Naive thymus-derived CD4-positive, alpha-beta T cell (primary cell): ENCODE results near the gene DKC1. TPM values are rescaled to one million over a fixed set of nuclear protein-coding genes. Genes with fewer than 3 reads are reported as not detected.
"Not testable (repeated sequence)": the region's sequence is repeated elsewhere in the genome, so short reads cannot be mapped to it uniquely, and the experiment has no call there.

Experiments used
- ATAC-seq: fragments of 150-1000 bp; cut with Tn5 transposase; 2 replicates; pipeline ENCODE4 v1.10.0; 2021; ENCODE audit warnings: mild to moderate bottlenecking, moderate library complexity
- CTCF ChIA-PET: fragments of 350-600 bp; sonication (Branson Sonifier 250); formaldehyde crosslinking; loops from one replicate; lab custom pipeline; 2021; ENCODE audit warnings: antibody characterized with exemption; lab: Charles Lee
- POLR2A ChIA-PET: fragments of 350-600 bp; sonication (Branson Sonifier 250); formaldehyde crosslinking; loops from one replicate; lab custom pipeline; 2021; ENCODE audit warnings: antibody characterized with exemption, inconsistent platforms; lab: Charles Lee
- DNase-seq, 9 donors: peaks; one replicate each; pipeline versions ENCODE4 v3.0.0 to v3.0.0-alpha.2; 2020 to 2022; ENCODE audit warnings: mixed read lengths in 1 of 9
- H3K27ac ChIP-seq: one replicate; pipeline ENCODE4 v1.7.0; 2013; ENCODE audit warnings: mild to moderate bottlenecking, low read depth, low read length, moderate library complexity
- H3K27me3 ChIP-seq, 2 donors: one replicate each; pipeline ENCODE4 v1.7.0; 2013; ENCODE audit warnings: low read length in 2 of 2, mild to moderate bottlenecking in 2 of 2, moderate library complexity in 2 of 2; ENCODE audit not compliant: control insufficient read depth in 2 of 2, insufficient read depth in 2 of 2
- H3K36me3 ChIP-seq, 3 experiments: 1 replicate in 2 of 3; 2 replicates in 1 of 3; pipeline ENCODE4 v1.7.0; 2013; ENCODE audit warnings: low read length in 3 of 3, mild to moderate bottlenecking in 3 of 3, moderate library complexity in 1 of 3; ENCODE audit not compliant: insufficient read depth in 3 of 3, control insufficient read depth in 2 of 3
- H3K4me1 ChIP-seq, 2 donors: one replicate each; pipeline ENCODE4 v1.7.0; 2013; ENCODE audit warnings: low read length in 2 of 2, mild to moderate bottlenecking in 2 of 2, moderate library complexity in 1 of 2; ENCODE audit not compliant: control insufficient read depth in 2 of 2, insufficient read depth in 2 of 2
- H3K4me3 ChIP-seq: 2 replicates; pipeline ENCODE4 v1.7.0; 2013; ENCODE audit warnings: mild to moderate bottlenecking, low read length
- H3K9me3 ChIP-seq, 3 experiments: 1 replicate in 2 of 3; 2 replicates in 1 of 3; pipeline ENCODE4 v1.7.0; 2013; ENCODE audit warnings: low read length in 3 of 3; ENCODE audit not compliant: control insufficient read depth in 2 of 3
- H3K27ac Mint-ChIP-seq, 9 donors: one replicate each; pipeline ENCODE4 v1.8.0; 2020 to 2022; ENCODE audit warnings: mixed read lengths in 9 of 9, mild to moderate bottlenecking in 8 of 9, moderate library complexity in 5 of 9, inconsistent platforms in 2 of 9
- H3K27me3 Mint-ChIP-seq, 5 donors: one replicate each; pipeline ENCODE4 v1.8.0; 2021 to 2022; ENCODE audit warnings: mixed read lengths in 5 of 5, mild to moderate bottlenecking in 1 of 5
- H3K36me3 Mint-ChIP-seq, 5 donors: one replicate each; pipeline ENCODE4 v1.8.0; 2020 to 2022; ENCODE audit warnings: mixed read lengths in 5 of 5, mild to moderate bottlenecking in 3 of 5, inconsistent platforms in 1 of 5
- H3K4me1 Mint-ChIP-seq, 7 donors: one replicate each; pipeline ENCODE4 v1.8.0; 2020 to 2022; ENCODE audit warnings: mixed read lengths in 7 of 7, mild to moderate bottlenecking in 3 of 7, inconsistent platforms in 1 of 7
- H3K4me3 Mint-ChIP-seq, 10 donors: one replicate each; pipeline ENCODE4 v1.8.0; 2020 to 2022; ENCODE audit warnings: mild to moderate bottlenecking in 10 of 10, mixed read lengths in 10 of 10, moderate library complexity in 6 of 10, inconsistent platforms in 2 of 10
- H3K9me3 Mint-ChIP-seq, 11 donors: one replicate each; pipeline ENCODE4 v1.8.0; 2020 to 2022; ENCODE audit warnings: mixed read lengths in 11 of 11, mild to moderate bottlenecking in 4 of 11, inconsistent platforms in 1 of 11, moderate library complexity in 1 of 11
- intact Hi-C, 2 donors: fragments of 100-400 bp; cut with micrococcal nuclease; formaldehyde crosslinking; loops; one replicate each; pipeline ENCODE4 v1.15.1; 2023
- polyA plus RNA-seq, 2 donors: library from polyadenylated mRNA; unstranded; fragments of 300-500 nt; fragmentation: Illumina TruSeq; gene quantifications; one replicate each; pipeline ENCODE4 v1.2.3, GENCODE V29; 2021
- total RNA-seq, 6 experiments: library from RNA in 5 of 6; stranded (reverse) in 5 of 6; gene quantifications; 1 replicate in 5 of 6; 2 replicates in 1 of 6; pipeline ENCODE4 v1.2.3 and lab custom pipeline; 2021 to 2026

The DKC1 gene
- total and polyA plus RNA-seq, 7 experiments from 2014 or later, result 35.4 to 75.0 (median 64.9) TPM

GRCh38 chrX:154824638-154825037 lies 62.0 kb downstream of the DKC1 start:
- Histone ChIP-seq H3K27me3 (no peaks in the 10 kb centered on the region), H3K9me3 (no peaks in the 10 kb centered on the region), H3K36me3 (no peaks in the 10 kb centered on the region), H3K4me3 (no peak overlapping the region), H3K27ac (no peak overlapping the region), H3K4me1 (no peaks in the 10 kb centered on the region)
- no peak for ATAC-seq
- peaks cover 0 to 7% (median 0%) of the 10 kb centered on the region in 5 donors for H3K27me3 Mint-ChIP-seq
- intact Hi-C loops, result no loop called here
- H3K9me3 Mint-ChIP-seq, result no peaks in the 10 kb centered on the region
- no peak for DNase-seq
- H3K4me3 Mint-ChIP-seq, result no peak overlapping the region
- peaks cover 0 to 18% (median 0%) of the 10 kb centered on the region in 7 donors for H3K4me1 Mint-ChIP-seq
- POLR2A ChIA-PET, result no interaction called here
- no peaks in the 10 kb centered on the region for H3K36me3 Mint-ChIP-seq
- H3K27ac Mint-ChIP-seq, result no peak overlapping the region
- CTCF ChIA-PET, result no interaction called here

GRCh38 chrX:154825586-154825985 lies 62.9 kb downstream of the DKC1 start:
- DNase-seq, H3K36me3 Mint-ChIP-seq, POLR2A ChIA-PET, H3K27ac ChIP-seq, H3K36me3 ChIP-seq, ATAC-seq, H3K9me3 ChIP-seq, H3K9me3 Mint-ChIP-seq, H3K4me3 ChIP-seq, CTCF ChIA-PET, H3K4me1 ChIP-seq, intact Hi-C loops, H3K27ac Mint-ChIP-seq, H3K27me3 Mint-ChIP-seq, H3K27me3 ChIP-seq, H3K4me3 Mint-ChIP-seq: not testable (repeated sequence)
- peaks cover 0 to 27% (median 0%) of the 10 kb centered on the region in 7 donors for H3K4me1 Mint-ChIP-seq

Other genes starting within 250 kb of the DKC1 start
- 10 to 100 TPM; 37.6 to 63.7 (median 50.9) TPM for gene FAM3A, start 246.6 kb upstream of the DKC1 start, total RNA-seq
- 10 to 100 TPM; 22.2 to 31.1 TPM for gene FAM3A, start 246.6 kb upstream of the DKC1 start, polyA plus RNA-seq
- gene G6PD, start 216.0 kb upstream of the DKC1 start, total RNA-seq, result 10 to 100 TPM; 35.4 to 74.3 (median 52.7) TPM
- 1 to 10 TPM; 3.9 to 6.2 TPM for gene G6PD, start 216.0 kb upstream of the DKC1 start, polyA plus RNA-seq
- gene IKBKG, start 215.2 kb upstream of the DKC1 start, total RNA-seq, result 10 to 100 TPM; 29.6 to 45.5 (median 38.8) TPM
- gene IKBKG, start 215.2 kb upstream of the DKC1 start, polyA plus RNA-seq, result 10 to 100 TPM; 19.6 to 26.4 TPM
- gene CTAG1A, start 177.7 kb upstream of the DKC1 start, total RNA-seq, result not detected
- gene CTAG1A, start 177.7 kb upstream of the DKC1 start, polyA plus RNA-seq, result not detected
- gene CTAG1B, start 143.6 kb upstream of the DKC1 start, total RNA-seq, result not detected
- gene CTAG1B, start 143.6 kb upstream of the DKC1 start, polyA plus RNA-seq, result not detected
- gene CTAG2, start 109.3 kb upstream of the DKC1 start, total RNA-seq, result not detected
- gene CTAG2, start 109.3 kb upstream of the DKC1 start, polyA plus RNA-seq, result not detected
- 10 to 100 TPM in 2 of 5 experiments, 1 to 10 TPM in 3; 4.9 to 28.5 (median 6.3) TPM for gene GAB3, start 11.8 kb upstream of the DKC1 start, total RNA-seq
- gene GAB3, start 11.8 kb upstream of the DKC1 start, polyA plus RNA-seq, result 1 to 10 TPM in 1 of 2 donors, under 1 TPM in 1; 0.77 to 1.7 TPM
- gene MPP1, start 42.6 kb downstream of the DKC1 start, total RNA-seq, result 10 to 100 TPM; 23.2 to 76.7 (median 31.9) TPM
- 10 to 100 TPM; 34.8 to 39.8 TPM for gene MPP1, start 42.6 kb downstream of the DKC1 start, polyA plus RNA-seq
- gene SMIM9, start 71.8 kb downstream of the DKC1 start, total RNA-seq, result not detected
- gene SMIM9, start 71.8 kb downstream of the DKC1 start, polyA plus RNA-seq, result not detected
- 10 to 100 TPM; 16.8 to 49.9 (median 29.1) TPM for gene F8A1, start 123.5 kb downstream of the DKC1 start, total RNA-seq
- 10 to 100 TPM; 21.3 to 77.7 TPM for gene F8A1, start 123.5 kb downstream of the DKC1 start, polyA plus RNA-seq